Stimulated activated CD4-positive, alpha-beta T cell treated with anti-CD3 and anti-CD28 coated beads, Interleukin-2, amount 100 ng/mL, for 24 hours (primary cell): Measurements from ENCODE around the gene TTC7B.
"Not testable (repeated sequence)": the region's sequence is repeated elsewhere in the genome, so short reads cannot be mapped to it uniquely, and the experiment has no call there.

Experiments used
- DNase-seq, 2 donors: peaks; one replicate each; pipeline ENCODE4 v3.0.0-alpha.2; 2020

Gene TTC7B, protein sequence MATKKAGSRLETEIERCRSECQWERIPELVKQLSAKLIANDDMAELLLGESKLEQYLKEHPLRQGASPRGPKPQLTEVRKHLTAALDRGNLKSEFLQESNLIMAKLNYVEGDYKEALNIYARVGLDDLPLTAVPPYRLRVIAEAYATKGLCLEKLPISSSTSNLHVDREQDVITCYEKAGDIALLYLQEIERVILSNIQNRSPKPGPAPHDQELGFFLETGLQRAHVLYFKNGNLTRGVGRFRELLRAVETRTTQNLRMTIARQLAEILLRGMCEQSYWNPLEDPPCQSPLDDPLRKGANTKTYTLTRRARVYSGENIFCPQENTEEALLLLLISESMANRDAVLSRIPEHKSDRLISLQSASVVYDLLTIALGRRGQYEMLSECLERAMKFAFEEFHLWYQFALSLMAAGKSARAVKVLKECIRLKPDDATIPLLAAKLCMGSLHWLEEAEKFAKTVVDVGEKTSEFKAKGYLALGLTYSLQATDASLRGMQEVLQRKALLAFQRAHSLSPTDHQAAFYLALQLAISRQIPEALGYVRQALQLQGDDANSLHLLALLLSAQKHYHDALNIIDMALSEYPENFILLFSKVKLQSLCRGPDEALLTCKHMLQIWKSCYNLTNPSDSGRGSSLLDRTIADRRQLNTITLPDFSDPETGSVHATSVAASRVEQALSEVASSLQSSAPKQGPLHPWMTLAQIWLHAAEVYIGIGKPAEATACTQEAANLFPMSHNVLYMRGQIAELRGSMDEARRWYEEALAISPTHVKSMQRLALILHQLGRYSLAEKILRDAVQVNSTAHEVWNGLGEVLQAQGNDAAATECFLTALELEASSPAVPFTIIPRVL

GRCh38 chr14:90815822-90816662 lies at the start of gene TTC7B:
Gene TTC7B, minus strand, starts transcription at chr14:90816430. Its CDS starts 135 bp downstream, at chr14:90816295.
- DNase-seq, result peak; percentile 27 to 46

GRCh38 chr14:90864741-90865140 lies 48.5 kb upstream of the TTC7B start:
- DNase-seq, result no peak

DNA sequence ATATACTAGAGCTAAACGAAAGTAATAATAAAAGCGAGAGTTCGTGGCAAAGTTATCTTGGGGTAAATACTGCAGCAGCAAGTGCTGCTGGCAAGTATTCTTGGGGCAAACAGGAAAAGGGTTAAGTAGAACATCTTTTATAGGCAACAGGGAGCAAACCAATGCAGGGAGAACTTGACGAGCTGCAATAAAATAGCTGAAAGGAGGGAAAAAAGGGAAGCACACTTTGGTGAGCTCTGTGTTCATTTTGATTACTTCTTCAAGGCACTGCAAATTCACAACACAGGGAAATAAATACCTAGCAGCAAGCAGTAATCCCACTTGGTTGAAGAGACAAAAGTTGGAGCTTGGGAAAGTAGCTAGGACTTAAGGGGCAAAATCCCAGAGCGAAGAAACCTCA lies 42.3 kb upstream of the TTC7B start:
- DNase-seq, result no peak

- DNase-seq, result no peak
Observed at GRCh38 chr14:90857866-90858265, 41.6 kb upstream of the TTC7B start.

- not testable (repeated sequence) for DNase-seq
Observed at GRCh38 chr14:90856115-90856514, 39.9 kb upstream of the TTC7B start.

DNA sequence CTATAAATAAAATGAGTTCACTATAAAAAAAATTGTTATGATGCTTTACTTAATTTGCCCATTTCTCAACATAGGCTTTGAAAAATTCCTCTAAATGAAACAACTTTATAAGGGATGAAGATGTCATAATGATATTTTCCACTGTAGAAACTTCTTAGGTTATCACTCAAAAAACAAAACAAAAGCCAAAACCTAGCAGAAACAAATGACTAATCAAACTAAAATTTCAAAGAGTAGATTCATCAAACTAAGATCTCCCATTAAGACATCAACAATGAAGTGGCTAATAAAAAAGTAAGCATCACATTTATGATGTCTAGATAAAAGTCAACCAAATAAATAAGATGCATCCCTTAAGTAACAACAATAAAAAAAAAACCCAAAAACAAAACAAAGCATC lies 36.9 kb upstream of the TTC7B start:
- no peak for DNase-seq

GRCh38 chr14:90851327-90852036 lies 35.3 kb upstream of the TTC7B start:
- DNase-seq, result no peak

DNA sequence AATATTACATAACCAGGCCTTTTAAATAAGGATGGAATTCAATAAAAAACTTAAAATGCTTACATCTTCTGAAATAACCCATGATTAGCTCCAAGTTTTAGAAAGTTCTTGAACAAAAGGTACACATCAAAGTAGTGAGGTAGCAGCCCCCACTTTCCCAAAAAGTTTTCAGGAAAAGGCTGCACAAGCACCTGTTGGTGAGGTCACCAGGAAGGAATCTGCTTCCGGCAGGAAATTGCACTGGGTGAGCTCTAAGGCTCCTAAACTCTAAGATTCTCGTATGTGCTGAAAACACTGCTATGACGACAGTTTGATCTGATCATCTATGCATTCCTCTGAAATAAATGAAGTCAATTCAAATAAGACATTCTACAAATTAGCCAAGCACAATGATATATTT lies 34.3 kb upstream of the TTC7B start:
- DNase-seq, result no peak

- no peak for DNase-seq
Observed at GRCh38 chr14:90849787-90850444, 33.7 kb upstream of the TTC7B start.

- DNase-seq, result no peak
Observed at GRCh38 chr14:90848944-90849731, 32.9 kb upstream of the TTC7B start.

GRCh38 chr14:90846511-90846910 lies 30.3 kb upstream of the TTC7B start:
- DNase-seq, result no peak

DNA sequence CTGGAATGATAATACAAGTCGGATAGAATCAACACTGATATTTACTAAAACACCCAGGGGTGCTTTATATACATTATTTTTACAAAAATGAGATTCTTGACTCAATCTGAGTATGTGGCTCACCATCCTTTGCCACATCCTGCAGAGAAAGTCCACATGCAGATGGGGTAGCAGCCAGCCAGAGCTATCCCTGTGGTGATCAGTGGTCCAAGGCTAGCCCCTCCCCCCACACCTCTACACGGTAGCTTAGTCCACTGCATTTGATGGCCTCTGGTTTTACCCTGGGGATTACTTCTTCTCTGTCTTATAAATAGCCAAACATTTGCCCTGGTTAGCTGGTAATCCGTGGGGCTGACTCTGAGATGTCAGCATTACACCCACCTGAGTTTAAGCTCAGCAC lies 28.1 kb upstream of the TTC7B start:
- DNase-seq, result no peak

DNA sequence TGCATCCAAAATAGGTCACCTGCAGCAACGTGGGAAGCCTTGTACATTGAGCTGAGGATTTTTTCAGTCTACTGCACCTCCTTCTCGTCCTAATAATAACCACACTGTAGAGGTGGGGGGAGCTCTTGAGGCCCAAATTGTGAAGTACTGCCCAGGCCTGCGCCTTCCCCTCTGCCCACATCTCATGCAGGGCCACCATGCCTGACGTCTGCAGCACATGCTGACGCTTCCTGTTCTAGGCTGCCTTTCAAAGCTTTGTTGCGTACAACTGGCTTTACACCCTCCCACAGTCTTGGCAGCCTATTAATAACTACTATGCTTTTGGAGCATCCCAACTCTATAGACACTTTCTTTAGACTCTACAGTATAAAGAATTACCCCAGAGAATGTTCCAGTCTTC lies 26.5 kb upstream of the TTC7B start:
- DNase-seq, result no peak

GRCh38 chr14:90840667-90841066 lies 24.4 kb upstream of the TTC7B start:
- DNase-seq, result not testable (repeated sequence)

DNA sequence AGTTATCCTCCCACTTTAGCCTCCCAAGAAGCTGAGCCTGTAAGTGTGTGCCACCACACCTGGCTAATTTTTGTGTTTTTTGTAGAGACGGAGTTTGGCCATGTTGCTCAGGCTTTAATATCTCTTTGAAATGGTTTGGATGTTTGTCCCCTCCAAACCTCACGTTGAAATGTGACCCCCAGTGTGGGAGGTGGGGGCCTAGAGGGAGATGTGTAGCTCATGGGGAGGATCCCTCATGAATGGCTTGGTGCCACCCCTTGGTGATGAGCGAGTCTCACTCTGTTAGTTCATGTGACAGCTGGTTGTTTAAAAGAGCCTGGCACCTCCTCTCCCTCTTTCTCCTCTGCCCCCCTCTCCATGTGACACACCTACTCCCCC lies 23.6 kb upstream of the TTC7B start:
- DNase-seq, result no peak

DNA sequence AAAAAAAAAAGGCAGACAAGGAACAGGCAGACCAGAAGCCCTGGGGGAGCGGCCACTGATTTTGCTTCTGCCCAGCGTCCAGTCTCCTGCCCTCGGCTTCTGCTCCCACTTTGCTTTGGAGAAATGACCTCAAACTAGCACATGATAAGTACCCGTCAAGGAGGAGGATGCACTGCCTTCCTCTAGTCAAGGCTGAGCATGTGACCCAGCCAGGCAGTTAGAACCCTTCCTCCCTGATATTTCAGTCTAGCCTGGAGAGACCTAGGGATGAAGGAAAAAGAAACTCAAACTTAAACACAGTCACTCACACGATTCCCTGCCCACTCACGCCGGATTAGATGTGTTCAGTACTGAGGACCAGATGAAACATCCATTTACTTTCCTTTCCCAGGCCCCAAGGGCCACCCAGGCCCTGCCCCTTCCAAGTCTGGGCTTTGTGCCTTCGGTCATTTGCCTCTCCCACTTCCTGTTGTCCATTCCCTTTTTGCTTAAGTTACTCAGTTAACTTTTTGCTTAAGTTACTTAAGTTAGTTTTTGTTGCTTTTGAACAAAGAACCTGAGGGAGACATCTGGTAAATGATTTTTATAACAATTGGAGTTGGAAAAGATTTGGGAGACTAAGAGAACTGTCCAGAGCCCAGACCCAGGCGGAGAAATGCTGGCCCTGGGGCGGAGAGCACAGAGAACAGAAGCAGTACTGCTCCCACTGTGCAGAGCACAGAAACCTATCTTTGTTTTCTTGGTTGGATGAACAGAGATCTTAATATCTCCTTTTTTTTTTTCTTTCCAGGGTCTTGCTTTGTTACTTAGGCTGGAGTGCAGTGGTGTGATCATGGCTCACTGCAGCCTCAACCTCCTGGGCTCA lies 23.0 kb upstream of the TTC7B start:
- no peak for DNase-seq

GRCh38 chr14:90838531-90838930 lies 22.3 kb upstream of the TTC7B start:
- not testable (repeated sequence) for DNase-seq

GRCh38 chr14:90837355-90837754 lies 21.1 kb upstream of the TTC7B start:
- DNase-seq, result peak in 1 of 2 donors; percentile 7

- DNase-seq, result peak in 1 of 2 donors; percentile 9
Observed at GRCh38 chr14:90836692-90837063, 20.4 kb upstream of the TTC7B start.

DNA sequence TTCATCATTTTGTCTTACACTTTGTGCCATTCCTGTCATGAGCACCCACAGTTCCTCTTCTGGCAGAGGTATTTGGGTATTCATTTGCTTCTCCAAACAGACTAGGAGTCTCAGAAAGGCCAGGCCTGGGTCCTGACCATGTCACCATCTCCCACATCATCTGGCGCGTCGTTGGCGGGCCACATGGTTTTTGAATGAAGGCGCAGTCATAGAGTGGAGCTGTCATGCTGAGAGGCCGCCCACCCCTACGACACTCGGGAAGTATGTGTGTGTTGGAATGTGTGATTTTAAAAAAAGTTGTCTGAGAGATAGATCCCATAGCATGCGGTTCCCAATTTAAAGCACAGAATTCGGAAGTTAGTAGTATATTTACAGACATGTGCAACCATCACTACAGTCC lies 15.6 kb upstream of the TTC7B start:
- DNase-seq, result no peak
